Fibroblast of lung (primary cell): ENCODE data around the gene CAMK2G. TPM values are rescaled to one million over a fixed set of nuclear protein-coding genes. Genes with fewer than 3 reads are reported as not detected.

Source experiments
- DNase-seq, 2 donors: peaks; one replicate each; pipeline versions ENCODE4 v3.0.0 to v3.0.0-alpha.2; 2010; ENCODE audit warnings: low read depth in 2 of 2
- H2AFZ ChIP-seq: 2 replicates; pipeline ENCODE4 v1.5.1; 2012; ENCODE audit warnings: low read length, control low read depth, inconsistent platforms
- H3K27ac ChIP-seq: 2 replicates; pipeline ENCODE4 v1.5.1; 2011; ENCODE audit warnings: low read length, control low read depth; ENCODE audit not compliant: insufficient read depth
- H3K27me3 ChIP-seq: 2 replicates; pipeline ENCODE4 v1.5.1; 2011; ENCODE audit warnings: mild to moderate bottlenecking, low read length; ENCODE audit not compliant: control insufficient read depth, insufficient read depth
- H3K36me3 ChIP-seq: 2 replicates; pipeline ENCODE4 v1.5.1; 2011; ENCODE audit warnings: low read length; ENCODE audit not compliant: control insufficient read depth, insufficient read depth
- H3K4me1 ChIP-seq: 2 replicates; pipeline ENCODE4 v1.5.1; 2011; ENCODE audit warnings: low read length; ENCODE audit not compliant: control insufficient read depth, insufficient read depth; ENCODE audit errors: extremely low read depth
- H3K4me2 ChIP-seq: 2 replicates; pipeline ENCODE4 v1.5.1; 2011; ENCODE audit warnings: low read length, control low read depth; ENCODE audit not compliant: insufficient read depth; ENCODE audit errors: extremely low read depth
- H3K4me3 ChIP-seq, 4 experiments: fragments of 200-600 bp in 1 of 4; sonication (generic) in 1 of 4; replicated peaks in 1 of 4; 2 replicates each; pipeline ENCODE4 v1.5.1; 2011 to 2016; ENCODE audit warnings: low read length in 4 of 4, low read depth in 3 of 4, mild to moderate bottlenecking in 3 of 4, control low read depth in 2 of 4, inconsistent platforms in 1 of 4, mixed read lengths in 1 of 4; ENCODE audit not compliant: insufficient read depth in 1 of 4; ENCODE audit errors: control extremely low read depth in 1 of 4
- H3K79me2 ChIP-seq: 2 replicates; pipeline ENCODE4 v1.5.1; 2012; ENCODE audit warnings: mild to moderate bottlenecking, low read length, inconsistent platforms; ENCODE audit not compliant: control insufficient read depth, insufficient read depth
- H3K9ac ChIP-seq: 2 replicates; pipeline ENCODE4 v1.5.1; 2011; ENCODE audit warnings: mild to moderate bottlenecking, low read length, control low read depth; ENCODE audit not compliant: insufficient read depth
- H3K9me3 ChIP-seq: 2 replicates; pipeline ENCODE4 v1.5.1; 2012; ENCODE audit warnings: low read depth, low read length; ENCODE audit not compliant: control insufficient read depth, insufficient read depth
- H4K20me1 ChIP-seq: 2 replicates; pipeline ENCODE4 v1.5.1; 2011; ENCODE audit warnings: low read length; ENCODE audit not compliant: control insufficient read depth, insufficient read depth; ENCODE audit errors: extremely low read depth
- EZH2 ChIP-seq: IDR thresholded peaks from 2 replicates; pipeline ENCODE4 v1.5.1; 2012; ENCODE audit warnings: low read length, control low read depth, mild to moderate bottlenecking; ENCODE audit errors: missing control alignments
- polyA plus RNA-seq, 2 donors: library from polyadenylated mRNA; depleted of rRNA in 1 of 2; stranded (reverse) in 1 of 2; unstranded in 1 of 2; fragments of >200 nt; gene quantifications; 2 replicates each; pipeline ENCODE4 v1.2.1, GENCODE V29; 2011 to 2012; ENCODE audit warnings: missing spikeins in 1 of 2
- total RNA-seq: library from RNA; depleted of rRNA; stranded (reverse); fragments of >200 nt; gene quantifications from 2 replicates; pipeline ENCODE4 v1.2.1, GENCODE V29; 2014
- TF ChIP-seq, protein P1 (sequence below), 2 donors: IDR thresholded peaks in 1 of 2; conservative IDR thresholded peaks in 1 of 2; 1 replicate in 1 of 2; 2 replicates in 1 of 2; pipeline ENCODE4 v1.5.1; 2011 to 2012; ENCODE audit warnings: low read length in 2 of 2, control low read depth in 1 of 2, inconsistent platforms in 1 of 2, low read depth in 1 of 2, mild to moderate bottlenecking in 1 of 2

Gene CAMK2G
- total and polyA plus RNA-seq, 2 donors (not counting 1 experiment from before 2014, with no cell fraction given), result 25.9 to 32.2 TPM

- H3K4me2 ChIP-seq, result peak overlapping the region; percentile 100
- peak overlapping the region; percentile 34 for H2AFZ ChIP-seq
- H4K20me1 ChIP-seq, result no peaks in the 10 kb centered on the region
- TF ChIP-seq EZH2, result no peak
- TF ChIP-seq, protein P1, sequence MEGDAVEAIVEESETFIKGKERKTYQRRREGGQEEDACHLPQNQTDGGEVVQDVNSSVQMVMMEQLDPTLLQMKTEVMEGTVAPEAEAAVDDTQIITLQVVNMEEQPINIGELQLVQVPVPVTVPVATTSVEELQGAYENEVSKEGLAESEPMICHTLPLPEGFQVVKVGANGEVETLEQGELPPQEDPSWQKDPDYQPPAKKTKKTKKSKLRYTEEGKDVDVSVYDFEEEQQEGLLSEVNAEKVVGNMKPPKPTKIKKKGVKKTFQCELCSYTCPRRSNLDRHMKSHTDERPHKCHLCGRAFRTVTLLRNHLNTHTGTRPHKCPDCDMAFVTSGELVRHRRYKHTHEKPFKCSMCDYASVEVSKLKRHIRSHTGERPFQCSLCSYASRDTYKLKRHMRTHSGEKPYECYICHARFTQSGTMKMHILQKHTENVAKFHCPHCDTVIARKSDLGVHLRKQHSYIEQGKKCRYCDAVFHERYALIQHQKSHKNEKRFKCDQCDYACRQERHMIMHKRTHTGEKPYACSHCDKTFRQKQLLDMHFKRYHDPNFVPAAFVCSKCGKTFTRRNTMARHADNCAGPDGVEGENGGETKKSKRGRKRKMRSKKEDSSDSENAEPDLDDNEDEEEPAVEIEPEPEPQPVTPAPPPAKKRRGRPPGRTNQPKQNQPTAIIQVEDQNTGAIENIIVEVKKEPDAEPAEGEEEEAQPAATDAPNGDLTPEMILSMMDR (conservative IDR thresholded peaks at IDR 0.05 in 1 of 2, IDR thresholded peaks at IDR 0.05 in 1 of 2; ENCODE audit: low read depth in 1 of 2, low read length in 2 of 2), result no peak
- peaks cover 27% of the 10 kb centered on the region for H3K36me3 ChIP-seq
- DNase-seq, result peak; percentile 78 to 84
- H3K4me3 ChIP-seq, result peak overlapping the region; percentile 82 to 91 (median 89)
- no peaks in the 10 kb centered on the region for H3K27me3 ChIP-seq
- peak overlapping the region; percentile 96 for H3K27ac ChIP-seq
- peaks cover 37% of the 10 kb centered on the region for H3K79me2 ChIP-seq
- H3K9ac ChIP-seq, result peak overlapping the region; percentile 95
- H3K9me3 ChIP-seq, result no peaks in the 10 kb centered on the region
- H3K4me1 ChIP-seq, result peaks cover 15% of the 10 kb centered on the region
These were observed 101.8 kb downstream of the CAMK2G start for GRCh38 chr10:73772281-73773151.

GRCh38 chr10:73771722-73772280 is 102.6 kb downstream of the CAMK2G start:
- peak in 1 of 2 donors; percentile 80 for DNase-seq
- peak overlapping the region; percentile 18 for H2AFZ ChIP-seq
- peak overlapping the region; percentile 82 to 91 (median 89) for H3K4me3 ChIP-seq
- no peaks in the 10 kb centered on the region for H3K9me3 ChIP-seq
- peaks cover 15% of the 10 kb centered on the region for H3K4me1 ChIP-seq
- no peaks in the 10 kb centered on the region for H3K27me3 ChIP-seq
- peaks cover 27% of the 10 kb centered on the region for H3K36me3 ChIP-seq
- peak overlapping the region; percentile 96 for H3K27ac ChIP-seq
- TF ChIP-seq, protein P1 (conservative IDR thresholded peaks at IDR 0.05 in 1 of 2, IDR thresholded peaks at IDR 0.05 in 1 of 2; ENCODE audit: low read depth in 1 of 2, low read length in 2 of 2), result no peak
- TF ChIP-seq EZH2, result no peak
- H3K4me2 ChIP-seq, result peak overlapping the region; percentile 100
- H4K20me1 ChIP-seq, result no peaks in the 10 kb centered on the region
- H3K9ac ChIP-seq, result peak overlapping the region; percentile 95
- H3K79me2 ChIP-seq, result peaks cover 35% of the 10 kb centered on the region

DNA sequence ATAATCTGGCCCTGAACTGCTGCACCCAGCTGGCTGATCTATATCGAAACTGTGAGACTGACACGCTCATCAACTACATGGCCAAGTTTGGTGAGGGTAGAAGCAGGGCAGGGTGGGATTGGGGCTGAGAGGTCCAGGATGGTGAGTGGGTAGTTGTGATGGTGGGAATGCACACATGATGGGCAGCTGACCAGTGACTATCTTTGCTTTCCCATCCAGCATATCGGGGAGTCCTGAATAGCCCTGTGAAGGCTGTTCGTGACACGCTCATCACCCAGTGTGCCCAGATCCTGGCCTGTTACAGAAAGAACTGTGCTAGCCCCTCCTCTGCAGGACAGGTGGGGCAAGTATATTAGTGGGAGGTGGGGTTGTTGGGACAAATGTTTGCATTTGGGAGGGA is 105.0 kb downstream of the CAMK2G start:
- H3K36me3 ChIP-seq, result peaks cover 37% of the 10 kb centered on the region
- no peak overlapping the region for H3K9ac ChIP-seq
- H3K4me2 ChIP-seq, result no peak overlapping the region
- no peaks in the 10 kb centered on the region for H4K20me1 ChIP-seq
- H2AFZ ChIP-seq, result no peak overlapping the region
- no peak overlapping the region for H3K27ac ChIP-seq
- peaks cover 6% of the 10 kb centered on the region for H3K4me1 ChIP-seq
- H3K27me3 ChIP-seq, result no peaks in the 10 kb centered on the region
- no peaks in the 10 kb centered on the region for H3K9me3 ChIP-seq
- no peak for DNase-seq
- H3K79me2 ChIP-seq, result peaks cover 14% of the 10 kb centered on the region
- no peak for TF ChIP-seq EZH2
- TF ChIP-seq, protein P1 (conservative IDR thresholded peaks at IDR 0.05 in 1 of 2, IDR thresholded peaks at IDR 0.05 in 1 of 2; ENCODE audit: low read depth in 1 of 2, low read length in 2 of 2), result no peak
- no peak overlapping the region for H3K4me3 ChIP-seq
